ENCODE measurements around the gene RNASE9. TPM values are rescaled to one million over a fixed set of nuclear protein-coding genes. Genes with fewer than 3 reads are reported as not detected.

RNASE9 gene
- total RNA-seq, 1 experiment from 2014 or later = not detected

DNA sequence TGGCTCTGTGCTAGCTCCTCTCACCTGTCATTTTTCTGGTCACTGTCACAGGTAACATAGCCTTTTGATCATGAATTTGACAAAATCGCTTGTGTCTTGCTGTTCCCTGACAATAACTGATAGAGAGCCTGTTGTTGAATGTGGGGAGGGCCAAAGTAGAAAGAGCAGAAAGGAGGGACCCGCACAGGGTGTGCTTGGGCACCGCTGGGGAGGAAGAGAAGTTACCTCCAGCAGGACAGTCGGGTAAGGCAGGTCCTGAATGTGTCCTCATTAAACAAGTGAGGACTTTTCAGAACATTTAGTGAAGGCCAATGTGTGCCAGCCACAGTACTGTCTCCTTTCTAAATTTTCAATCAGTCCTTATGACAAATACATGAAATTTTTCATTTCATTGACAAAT, 30.4 kb upstream of the RNASE9 start, which contains the start of gene RNASE12:
Gene RNASE12, minus strand, starts transcription at position 142 of the 400 bp plus-strand sequence. CDS start 653 bp downstream, outside the sequence.
- CTCF ChIA-PET = no interaction called here
- no peaks in the 10 kb centered on the region for H3K4me1 Mint-ChIP-seq (ENCODE audit: low read depth, unreplicated experiment)
- H3K36me3 Mint-ChIP-seq (ENCODE audit: insufficient read depth, unreplicated experiment) = no peaks in the 10 kb centered on the region
- TF ChIP-seq, protein P1, sequence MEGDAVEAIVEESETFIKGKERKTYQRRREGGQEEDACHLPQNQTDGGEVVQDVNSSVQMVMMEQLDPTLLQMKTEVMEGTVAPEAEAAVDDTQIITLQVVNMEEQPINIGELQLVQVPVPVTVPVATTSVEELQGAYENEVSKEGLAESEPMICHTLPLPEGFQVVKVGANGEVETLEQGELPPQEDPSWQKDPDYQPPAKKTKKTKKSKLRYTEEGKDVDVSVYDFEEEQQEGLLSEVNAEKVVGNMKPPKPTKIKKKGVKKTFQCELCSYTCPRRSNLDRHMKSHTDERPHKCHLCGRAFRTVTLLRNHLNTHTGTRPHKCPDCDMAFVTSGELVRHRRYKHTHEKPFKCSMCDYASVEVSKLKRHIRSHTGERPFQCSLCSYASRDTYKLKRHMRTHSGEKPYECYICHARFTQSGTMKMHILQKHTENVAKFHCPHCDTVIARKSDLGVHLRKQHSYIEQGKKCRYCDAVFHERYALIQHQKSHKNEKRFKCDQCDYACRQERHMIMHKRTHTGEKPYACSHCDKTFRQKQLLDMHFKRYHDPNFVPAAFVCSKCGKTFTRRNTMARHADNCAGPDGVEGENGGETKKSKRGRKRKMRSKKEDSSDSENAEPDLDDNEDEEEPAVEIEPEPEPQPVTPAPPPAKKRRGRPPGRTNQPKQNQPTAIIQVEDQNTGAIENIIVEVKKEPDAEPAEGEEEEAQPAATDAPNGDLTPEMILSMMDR (IDR thresholded peaks at IDR 0.05; ENCODE audit: unreplicated experiment) = no peak
- no peak within 1 kb of the TSS for H3K4me3 Mint-ChIP-seq (ENCODE audit: low read depth, unreplicated experiment)
- no peak for DNase-seq
- H3K27ac Mint-ChIP-seq (ENCODE audit: unreplicated experiment) = no peak within 1 kb of the TSS
- BruUV-seq (replicated peaks) = no TSS peak
- intact Hi-C loops (cut with micrococcal nuclease; ENCODE audit: unreplicated experiment) = no loop called here
- H3K9me3 Mint-ChIP-seq (ENCODE audit: low read depth, unreplicated experiment) = no peaks in the 10 kb centered on the region
- H3K27me3 Mint-ChIP-seq (ENCODE audit: unreplicated experiment) = peaks cover 44% of the 10 kb centered on the region

DNA sequence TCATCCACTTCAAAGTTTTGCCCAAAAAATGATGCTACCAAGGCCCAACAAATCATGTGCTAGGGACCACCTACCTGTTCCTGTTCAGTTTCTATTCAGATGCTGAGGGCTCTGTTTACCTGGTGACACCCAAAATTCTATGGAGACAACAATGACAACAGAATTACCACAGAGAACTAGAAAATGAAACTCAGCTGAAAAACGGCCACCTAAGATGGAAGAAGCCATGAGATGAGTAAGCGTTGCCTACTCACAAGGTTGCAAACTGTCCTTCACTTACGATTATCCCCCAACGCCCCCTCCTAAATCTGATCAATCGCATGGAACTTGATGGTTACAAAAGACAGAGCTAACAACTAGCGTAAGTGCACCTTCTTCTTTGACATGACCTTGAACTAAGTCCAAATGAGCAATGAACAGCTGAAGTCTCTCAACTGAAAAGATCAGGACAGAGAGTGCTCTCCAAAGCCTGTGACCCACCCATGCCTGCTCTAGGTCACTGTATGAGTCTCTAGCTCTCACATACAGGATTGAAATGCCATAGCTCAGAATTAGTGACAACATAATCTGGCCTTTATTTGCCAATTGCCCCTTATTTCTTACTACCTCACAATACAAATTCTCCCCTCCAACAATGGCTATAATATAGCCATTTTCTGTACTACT, 26.8 kb upstream of the RNASE9 start, which contains the start of gene RNASE11:
Gene RNASE11, minus strand, starts transcription at position 513 of the 666 bp plus-strand sequence.
- TF ChIP-seq, protein P1 (IDR thresholded peaks at IDR 0.05; ENCODE audit: unreplicated experiment) = no peak
- no peak for DNase-seq
- Mint-ChIP-seq H3K27ac (ENCODE audit: unreplicated experiment) (no peak within 1 kb of the TSS), H3K4me1 (ENCODE audit: low read depth, unreplicated experiment) (no peaks in the 10 kb centered on the region), H3K9me3 (ENCODE audit: low read depth, unreplicated experiment) (no peaks in the 10 kb centered on the region), H3K36me3 (ENCODE audit: insufficient read depth, unreplicated experiment) (no peaks in the 10 kb centered on the region), H3K4me3 (ENCODE audit: low read depth, unreplicated experiment) (no peak within 1 kb of the TSS), H3K27me3 (ENCODE audit: unreplicated experiment) (peaks cover 71% of the 10 kb centered on the region)
- intact Hi-C loops (cut with micrococcal nuclease; ENCODE audit: unreplicated experiment) = no loop called here
- CTCF ChIA-PET = interaction anchor here (0.6 kb wide), 1 partner anchor 12 kb away, joined by 3 read pairs; no protein-coding TSS in a partner anchor
- BruUV-seq (replicated peaks) = no TSS peak

DNA sequence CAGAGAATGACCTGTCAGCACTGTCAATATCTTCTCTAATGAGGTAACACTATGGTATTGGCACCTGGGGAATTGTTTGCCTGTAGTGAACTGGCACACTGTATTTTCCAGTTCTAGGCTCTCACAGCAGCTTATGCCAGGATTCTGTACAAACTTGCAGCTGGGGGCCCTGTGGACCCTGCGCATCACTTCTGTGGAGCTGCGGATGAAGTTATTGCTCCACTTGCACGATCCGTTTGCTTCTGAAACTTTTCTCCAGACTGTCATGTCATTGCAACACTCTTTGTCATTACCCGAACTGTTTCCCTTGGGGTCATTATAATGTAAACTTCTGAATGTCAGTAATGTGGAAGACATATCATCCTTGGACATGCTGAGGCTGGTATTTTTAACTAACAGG, 23.1 kb upstream of the RNASE9 start:
- CTCF ChIA-PET = no interaction called here
- BruUV-seq (replicated peaks) = no TSS peak
- TF ChIP-seq, protein P1 (IDR thresholded peaks at IDR 0.05; ENCODE audit: unreplicated experiment) = no peak
- Mint-ChIP-seq H3K4me3 (ENCODE audit: low read depth, unreplicated experiment) (no peak overlapping the region), H3K27ac (ENCODE audit: unreplicated experiment) (no peak overlapping the region), H3K4me1 (ENCODE audit: low read depth, unreplicated experiment) (no peaks in the 10 kb centered on the region), H3K27me3 (ENCODE audit: unreplicated experiment) (peaks cover 46% of the 10 kb centered on the region), H3K9me3 (ENCODE audit: low read depth, unreplicated experiment) (no peaks in the 10 kb centered on the region), H3K36me3 (ENCODE audit: insufficient read depth, unreplicated experiment) (no peaks in the 10 kb centered on the region)
- DNase-seq = no peak
- intact Hi-C loops (cut with micrococcal nuclease; ENCODE audit: unreplicated experiment) = no loop called here

DNA sequence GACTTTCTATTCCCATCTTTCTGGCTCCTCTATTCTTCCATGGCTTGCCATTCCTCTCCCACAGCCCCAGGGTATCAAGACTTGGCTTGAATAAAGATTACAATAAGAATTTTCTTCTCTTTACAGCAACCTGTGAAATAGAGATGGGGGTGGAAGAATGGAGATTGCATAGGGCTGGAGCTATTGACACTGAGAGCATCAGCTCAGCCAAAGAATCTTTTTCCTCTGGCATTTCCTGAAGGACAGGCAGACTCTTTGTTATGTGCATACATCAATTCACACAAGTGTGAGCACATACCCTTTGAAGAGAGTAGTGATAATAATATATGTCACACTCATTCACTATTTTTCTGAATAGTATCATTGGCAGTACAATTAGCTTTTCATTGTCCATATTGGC, 22.3 kb upstream of the RNASE9 start:
- no peak for DNase-seq
- H3K27ac Mint-ChIP-seq (ENCODE audit: unreplicated experiment) = no peak overlapping the region
- no TSS peak for BruUV-seq (replicated peaks)
- intact Hi-C loops (cut with micrococcal nuclease; ENCODE audit: unreplicated experiment) = no loop called here
- no peaks in the 10 kb centered on the region for H3K36me3 Mint-ChIP-seq (ENCODE audit: insufficient read depth, unreplicated experiment)
- no peaks in the 10 kb centered on the region for H3K4me1 Mint-ChIP-seq (ENCODE audit: low read depth, unreplicated experiment)
- peaks cover 46% of the 10 kb centered on the region for H3K27me3 Mint-ChIP-seq (ENCODE audit: unreplicated experiment)
- no peak overlapping the region for H3K4me3 Mint-ChIP-seq (ENCODE audit: low read depth, unreplicated experiment)
- H3K9me3 Mint-ChIP-seq (ENCODE audit: low read depth, unreplicated experiment) = no peaks in the 10 kb centered on the region
- TF ChIP-seq, protein P1 (IDR thresholded peaks at IDR 0.05; ENCODE audit: unreplicated experiment) = no peak
- CTCF ChIA-PET = no interaction called here

Data from Calu3 (cell line).